Panc1 (cell line): ENCODE measurements around the gene XPNPEP1. TPM values are rescaled to one million over a fixed set of nuclear protein-coding genes. Genes with fewer than 3 reads are reported as not detected.

ENCODE experiments used
- ATAC-seq: fragments of 200-7000 bp; cut with Tn5 transposase; 2 replicates; pipeline ENCODE4 v1.9.1; 2020; ENCODE audit warnings: mild to moderate bottlenecking, moderate library complexity
- BruUV-seq: library from RNA; stranded (reverse); fragments of 400-500 nt; replicated peaks from 2 replicates; lab custom pipeline; 2021; lab: Mats Ljungman, UMichigan
- CTCF ChIA-PET: fragments of 300-600 bp; sonication (Branson Sonifier 250); formaldehyde crosslinking; loops from one replicate; lab custom pipeline; 2022; ENCODE audit warnings: antibody characterized with exemption; lab: Charles Lee
- POLR2A ChIA-PET: fragments of 300-600 bp; sonication (Branson Sonifier 250); formaldehyde crosslinking; loops from one replicate; lab custom pipeline; 2022; ENCODE audit warnings: antibody characterized with exemption; lab: Charles Lee
- DNase-seq: peaks from one replicate; pipeline ENCODE4 v3.0.0-alpha.2; 2010; ENCODE audit warnings: low read depth, low spot score
- H3K27ac ChIP-seq: 2 replicates; pipeline ENCODE4 v1.5.1; 2011; ENCODE audit warnings: mild to moderate bottlenecking, low read length, inconsistent platforms
- H3K27me3 ChIP-seq: fragments of 200-500 bp; sonication (Bioruptor generic); 2 replicates; pipeline ENCODE4 v1.6.0; 2014; ENCODE audit warnings: low read length, inconsistent platforms; ENCODE audit not compliant: control insufficient read depth, insufficient read depth
- H3K36me3 ChIP-seq: fragments of 200-500 bp; sonication (Bioruptor generic); 2 replicates; pipeline ENCODE4 v1.5.1; 2014; ENCODE audit warnings: inconsistent platforms, mild to moderate bottlenecking, low read length, moderate library complexity; ENCODE audit not compliant: control insufficient read depth, insufficient read depth
- H3K4me1 ChIP-seq: 2 replicates; pipeline ENCODE4 v1.5.1; 2011; ENCODE audit warnings: inconsistent platforms, mild to moderate bottlenecking, low read length, moderate library complexity; ENCODE audit not compliant: control insufficient read depth, insufficient read depth
- H3K4me3 ChIP-seq, 2 experiments: 2 replicates each; pipeline ENCODE4 v1.5.1; 2011 to 2012; ENCODE audit warnings: low read depth in 2 of 2, low read length in 2 of 2, mild to moderate bottlenecking in 2 of 2, inconsistent platforms in 1 of 2, moderate library complexity in 1 of 2
- H3K9me3 ChIP-seq: fragments of 200-500 bp; sonication (Bioruptor generic); 2 replicates; pipeline ENCODE4 v1.5.1; 2014; ENCODE audit warnings: low read depth, mild to moderate bottlenecking, inconsistent platforms, low read length, moderate library complexity; ENCODE audit not compliant: control insufficient read depth, insufficient read depth
- CTCF ChIP-seq: fragments of 450-650 bp; IDR thresholded peaks from 2 replicates; pipeline ENCODE4 v1.5.1; 2017; ENCODE audit warnings: mild to moderate bottlenecking
- POLR2AphosphoS5 ChIP-seq: IDR thresholded peaks from 2 replicates; pipeline ENCODE4 v1.6.1; 2012; ENCODE audit warnings: mild to moderate bottlenecking, low read depth, low read length, moderate library complexity
- REST ChIP-seq, 2 experiments: IDR thresholded peaks; 2 replicates each; pipeline ENCODE4 v1.6.1; 2011 to 2012; ENCODE audit warnings: low read depth in 2 of 2, control low read depth in 1 of 2, low read length in 1 of 2, mild to moderate bottlenecking in 1 of 2, moderate library complexity in 1 of 2; ENCODE audit not compliant: insufficient read depth in 1 of 2
- SIN3A ChIP-seq: IDR thresholded peaks from 2 replicates; pipeline ENCODE4 v1.6.1; 2012; ENCODE audit warnings: low read depth, mild to moderate bottlenecking, low read length, moderate library complexity, borderline replicate concordance; ENCODE audit not compliant: insufficient read depth
- TCF7L2 ChIP-seq: IDR thresholded peaks from 2 replicates; pipeline ENCODE4 v1.6.1; 2011; ENCODE audit warnings: mild to moderate bottlenecking, low read depth, low read length, inconsistent platforms
- in situ Hi-C: cut with HindIII; loops from 2 replicates; pipeline ENCODE4 v1.10.0; 2016; ENCODE audit warnings: low sequenced_read_pairs, low pct_unique_long_range_greater_than_20kb
- intact Hi-C: fragments of 100-400 bp; cut with micrococcal nuclease; formaldehyde crosslinking; loops from one replicate; pipeline ENCODE4 v1.10.0; 2022; ENCODE audit not compliant: unreplicated experiment
- total RNA-seq: library from RNA; stranded (reverse); gene quantifications from one replicate; pipeline ENCODE4 v1.2.1, GENCODE V29; 2021; ENCODE audit not compliant: unreplicated experiment

The XPNPEP1 gene
- total RNA-seq, 1 experiment from 2014 or later: 61.2 TPM

GRCh38 chr10:109963439-109963838 is 40.1 kb upstream of the XPNPEP1 start:
- Histone ChIP-seq H3K27me3 (no peaks in the 10 kb centered on the region; the same call in 1 of the 2 replicates), H3K4me1 (peaks cover 5% of the 10 kb centered on the region; the same call in 1 of the 2 replicates), H3K9me3 (no peaks in the 10 kb centered on the region), H3K36me3 (no peaks in the 10 kb centered on the region), H3K27ac (no peak overlapping the region), H3K4me3 (no peak overlapping the region)
- no peak for ATAC-seq
- ChIA-PET CTCF (no interaction called here), POLR2A (no interaction called here)
- TF ChIP-seq CTCF (no peak), TCF7L2 (no peak), SIN3A (no peak), REST (IDR thresholded peaks at IDR 0.05; ENCODE audit: insufficient read depth in 1 of 2, low read depth in 2 of 2, low read length in 1 of 2) (no peak), POLR2AphosphoS5 (no peak)
- intact Hi-C loops: no loop called here
- no peak for DNase-seq
- no TSS peak for BruUV-seq
- in situ Hi-C loops: no loop called here

GRCh38 chr10:109962247-109962646 is 38.9 kb upstream of the XPNPEP1 start:
- Histone ChIP-seq H3K4me1 (peaks cover 5% of the 10 kb centered on the region; the same call in 1 of the 2 replicates), H3K4me3 (no peak overlapping the region), H3K27ac (no peak overlapping the region), H3K27me3 (no peaks in the 10 kb centered on the region; the same call in 1 of the 2 replicates), H3K36me3 (no peaks in the 10 kb centered on the region), H3K9me3 (no peaks in the 10 kb centered on the region)
- in situ Hi-C loops (no loop called here), intact Hi-C loops (no loop called here)
- ChIA-PET CTCF (no interaction called here), POLR2A (no interaction called here)
- DNase-seq (no peak), ATAC-seq (no peak)
- TF ChIP-seq TCF7L2 (no peak), POLR2AphosphoS5 (no peak), CTCF (no peak), SIN3A (no peak), REST (IDR thresholded peaks at IDR 0.05; ENCODE audit: insufficient read depth in 1 of 2, low read depth in 2 of 2, low read length in 1 of 2) (no peak)
- BruUV-seq: no TSS peak
